Esophagus muscularis mucosa (tissue), 3 donors: Measurements from ENCODE around the gene EPC2.

ENCODE experiments used
- CTCF ChIP-seq, 3 experiments: fragments of 200-600 bp in 2 of 3; fragments of 450-650 bp in 1 of 3; sonication (generic) in 2 of 3; IDR thresholded peaks; one replicate each; pipeline ENCODE4 v1.5.1; 2017 to 2019; ENCODE audit warnings: antibody characterized with exemption in 3 of 3, mild to moderate bottlenecking in 2 of 3, moderate library complexity in 1 of 3
- POLR2A ChIP-seq: fragments of 450-650 bp; IDR thresholded peaks from one replicate; pipeline ENCODE4 v1.6.1; 2017; ENCODE audit warnings: antibody characterized with exemption, moderate library complexity, mild to moderate bottlenecking, low read depth
- POLR2AphosphoS5 ChIP-seq, 2 donors: sonication (generic); formaldehyde crosslinking; IDR thresholded peaks; one replicate each; pipeline ENCODE4 v1.6.1; 2017; ENCODE audit warnings: antibody characterized with exemption in 2 of 2

DNA sequence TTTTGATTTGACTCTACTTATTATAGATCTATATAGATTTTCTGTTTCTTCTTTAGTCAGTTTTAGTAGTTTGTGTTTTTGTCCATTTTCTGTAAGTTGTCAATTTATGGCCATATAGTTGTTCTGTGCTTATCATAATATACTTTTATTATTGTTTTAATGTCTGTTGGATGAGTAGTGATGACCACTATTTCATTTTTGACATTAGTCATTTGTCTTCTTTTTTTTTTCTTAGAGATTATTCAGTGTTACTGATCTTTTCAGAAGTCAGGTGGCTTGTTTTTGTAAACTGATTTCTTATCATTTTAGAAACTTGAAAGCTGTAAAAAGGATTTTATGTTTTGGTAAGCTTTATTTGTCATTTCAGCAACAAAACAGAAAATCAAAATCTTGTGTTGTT is 57.3 kb downstream of the EPC2 start:
- TF ChIP-seq CTCF (IDR thresholded peaks at IDR 0.05) (no peak), POLR2A (no peak), POLR2AphosphoS5 (IDR thresholded peaks at IDR 0.05) (no peak)
